Skeletal muscle cell (primary cell): ENCODE data around the gene CHST11.
"Not testable (repeated sequence)": the region's sequence is repeated elsewhere in the genome, so short reads cannot be mapped to it uniquely, and the experiment has no call there.

ENCODE experiments used
- DNase-seq: peaks from one replicate; pipeline ENCODE4 v3.0.0-alpha.2; 2010; ENCODE audit warnings: low read depth
- H3K4me3 ChIP-seq: 2 replicates; pipeline ENCODE4 v1.5.1; 2011; ENCODE audit warnings: low read depth, mild to moderate bottlenecking, control low read depth, low read length, moderate library complexity

CHST11 gene

GRCh38 chr12:104515899-104516298 lies 59.2 kb downstream of the CHST11 start:
- no peak overlapping the region for H3K4me3 ChIP-seq
- DNase-seq: no peak

GRCh38 chr12:104516821-104517220 lies 60.1 kb downstream of the CHST11 start:
- no peak for DNase-seq
- no peak overlapping the region for H3K4me3 ChIP-seq

GRCh38 chr12:104517880-104518279 lies 61.1 kb downstream of the CHST11 start:
- H3K4me3 ChIP-seq: no peak overlapping the region
- DNase-seq: no peak

- no peak overlapping the region for H3K4me3 ChIP-seq
- DNase-seq: no peak
Measured at GRCh38 chr12:104519190-104520019, 62.7 kb downstream of the CHST11 start.

GRCh38 chr12:104520242-104520900 lies 63.6 kb downstream of the CHST11 start:
- H3K4me3 ChIP-seq: no peak overlapping the region
- DNase-seq: no peak

GRCh38 chr12:104521731-104522130 lies 65.0 kb downstream of the CHST11 start:
- no peak for DNase-seq
- no peak overlapping the region for H3K4me3 ChIP-seq

GRCh38 chr12:104522985-104523722 lies 66.4 kb downstream of the CHST11 start:
- H3K4me3 ChIP-seq: no peak overlapping the region

GRCh38 chr12:104524034-104524832 lies 67.5 kb downstream of the CHST11 start:
- no peak for DNase-seq
- no peak overlapping the region for H3K4me3 ChIP-seq

More at GRCh38 chr12:104522985-104523722, 66.4 kb downstream of the CHST11 start:
- no peak for DNase-seq

- no peak overlapping the region for H3K4me3 ChIP-seq
- no peak for DNase-seq
Measured at GRCh38 chr12:104526320-104526719, 69.6 kb downstream of the CHST11 start.

GRCh38 chr12:104526751-104527150 lies 70.0 kb downstream of the CHST11 start:
- no peak for DNase-seq

GRCh38 chr12:104527653-104528052 lies 70.9 kb downstream of the CHST11 start:
- DNase-seq, H3K4me3 ChIP-seq: not testable (repeated sequence)

More at GRCh38 chr12:104526751-104527150, 70.0 kb downstream of the CHST11 start:
- H3K4me3 ChIP-seq: no peak overlapping the region

GRCh38 chr12:104529130-104529874 lies 72.6 kb downstream of the CHST11 start:
- DNase-seq: no peak

GRCh38 chr12:104532636-104533035 lies 75.9 kb downstream of the CHST11 start:
- no peak for DNase-seq
- H3K4me3 ChIP-seq: no peak overlapping the region

More at GRCh38 chr12:104529130-104529874, 72.6 kb downstream of the CHST11 start:
- H3K4me3 ChIP-seq: no peak overlapping the region

GRCh38 chr12:104533134-104533533 lies 76.4 kb downstream of the CHST11 start:
- no peak overlapping the region for H3K4me3 ChIP-seq
- no peak for DNase-seq

- no peak overlapping the region for H3K4me3 ChIP-seq
- no peak for DNase-seq
Measured at GRCh38 chr12:104534162-104534856, 77.6 kb downstream of the CHST11 start.

- no peak for DNase-seq
Measured at GRCh38 chr12:104534857-104535248, 78.1 kb downstream of the CHST11 start.

GRCh38 chr12:104535369-104535768 lies 78.6 kb downstream of the CHST11 start:
- no peak overlapping the region for H3K4me3 ChIP-seq
- no peak for DNase-seq

More at GRCh38 chr12:104534857-104535248, 78.1 kb downstream of the CHST11 start:
- H3K4me3 ChIP-seq: no peak overlapping the region

- H3K4me3 ChIP-seq: no peak overlapping the region
- no peak for DNase-seq
Measured at GRCh38 chr12:104536841-104537240, 80.1 kb downstream of the CHST11 start.
